Neuronal stem cell (in vitro differentiated cells): ENCODE measurements around the gene AFF3.

Experiments used
- DNase-seq: peaks from one replicate; pipeline ENCODE4 v3.0.0-alpha.2; 2013; ENCODE audit warnings: low spot score
- H2AFZ ChIP-seq: one replicate; pipeline ENCODE4 v1.6.1; 2013; ENCODE audit warnings: mild to moderate bottlenecking, low read length, inconsistent platforms
- H2AK5ac ChIP-seq: 2 replicates; pipeline ENCODE4 v1.6.1; 2013; ENCODE audit warnings: low read depth, mild to moderate bottlenecking, inconsistent platforms, low read length, moderate library complexity, mixed read lengths
- H2BK120ac ChIP-seq: 2 replicates; pipeline ENCODE4 v1.6.1; 2013; ENCODE audit warnings: low read depth, mild to moderate bottlenecking, inconsistent platforms, low read length, moderate library complexity, mixed read lengths
- H2BK12ac ChIP-seq: one replicate; pipeline ENCODE4 v1.6.1; 2013; ENCODE audit warnings: low read length, inconsistent platforms
- H2BK15ac ChIP-seq: 2 replicates; pipeline ENCODE4 v1.6.1; 2013; ENCODE audit warnings: mild to moderate bottlenecking, low read length, inconsistent platforms, mixed read lengths
- H2BK5ac ChIP-seq: one replicate; pipeline ENCODE4 v1.6.1; 2013; ENCODE audit warnings: inconsistent platforms, mild to moderate bottlenecking, low read length, moderate library complexity
- H3K14ac ChIP-seq: one replicate; pipeline ENCODE4 v1.6.1; 2013; ENCODE audit warnings: low read length, inconsistent platforms
- H3K18ac ChIP-seq: 2 replicates; pipeline ENCODE4 v1.6.1; 2013; ENCODE audit warnings: low read length, inconsistent platforms
- H3K23ac ChIP-seq: 2 replicates; pipeline ENCODE4 v1.6.1; 2013; ENCODE audit warnings: low read depth, mild to moderate bottlenecking, mixed read lengths, low read length, inconsistent platforms; ENCODE audit not compliant: poor library complexity
- H3K27ac ChIP-seq: replicated peaks from 3 replicates; pipeline ENCODE4 v1.5.1; 2013; ENCODE audit warnings: low read length, inconsistent platforms
- H3K27me3 ChIP-seq, 3 experiments: 2 replicates each; pipeline ENCODE4 v1.6.1; 2013; ENCODE audit warnings: low read length in 3 of 3, mild to moderate bottlenecking in 2 of 3, inconsistent platforms in 1 of 3, low read depth in 1 of 3, mixed read lengths in 1 of 3, moderate library complexity in 1 of 3; ENCODE audit not compliant: control insufficient read depth in 3 of 3, insufficient read depth in 3 of 3
- H3K36me3 ChIP-seq, 2 donors: replicated peaks in 1 of 2; 2 replicates each; pipeline ENCODE4 v1.6.1; 2013; ENCODE audit warnings: low read length in 2 of 2; ENCODE audit not compliant: control insufficient read depth in 2 of 2, insufficient read depth in 2 of 2
- H3K4ac ChIP-seq: 2 replicates; pipeline ENCODE4 v1.6.1; 2013; ENCODE audit warnings: inconsistent platforms, mild to moderate bottlenecking, low read length, moderate library complexity
- H3K4me1 ChIP-seq, 2 donors: 1 replicate in 1 of 2; 2 replicates in 1 of 2; pipeline ENCODE4 v1.6.1; 2013; ENCODE audit warnings: low read length in 2 of 2, low read depth in 1 of 2; ENCODE audit not compliant: control insufficient read depth in 2 of 2, insufficient read depth in 1 of 2
- H3K4me2 ChIP-seq: one replicate; pipeline ENCODE4 v1.6.1; 2013; ENCODE audit warnings: mild to moderate bottlenecking, low read length, inconsistent platforms; ENCODE audit not compliant: insufficient read depth, poor library complexity, severe bottlenecking
- H3K4me3 ChIP-seq, 2 donors: 2 replicates each; pipeline ENCODE4 v1.5.1; 2013; ENCODE audit warnings: low read length in 2 of 2, mild to moderate bottlenecking in 2 of 2, inconsistent platforms in 1 of 2, moderate library complexity in 1 of 2
- H3K79me1 ChIP-seq: one replicate; pipeline ENCODE4 v1.6.1; 2013; ENCODE audit warnings: low read depth, mild to moderate bottlenecking, inconsistent platforms, low read length, moderate library complexity
- H3K9ac ChIP-seq: one replicate; pipeline ENCODE4 v1.6.1; 2013; ENCODE audit warnings: mild to moderate bottlenecking, low read depth, low read length, inconsistent platforms; ENCODE audit not compliant: poor library complexity
- H3K9me3 ChIP-seq, 2 donors: replicated peaks in 1 of 2; 2 replicates each; pipeline versions ENCODE3 to v1.6.1; 2013; ENCODE audit warnings: low read length in 2 of 2, mild to moderate bottlenecking in 2 of 2, inconsistent platforms in 1 of 2, low read depth in 1 of 2, mixed read lengths in 1 of 2, moderate library complexity in 1 of 2; ENCODE audit not compliant: control insufficient read depth in 2 of 2, insufficient read depth in 1 of 2
- H4K8ac ChIP-seq: one replicate; pipeline ENCODE4 v1.6.1; 2013; ENCODE audit warnings: low read depth, mild to moderate bottlenecking, inconsistent platforms, low read length, moderate library complexity
- H4K91ac ChIP-seq: one replicate; pipeline ENCODE4 v1.6.1; 2013; ENCODE audit warnings: low read length, low read depth, mild to moderate bottlenecking, inconsistent platforms; ENCODE audit not compliant: poor library complexity
- WGBS, 2 donors: extraction: QIAGEN DNeasy Blood & Tissue Kit; methylation state at CpG; one replicate each; pipeline ENCODE4 v1.1.7; 2013; ENCODE audit warnings: missing lambda C conversion rate in 2 of 2, mixed read lengths in 1 of 2; ENCODE audit not compliant: insufficient read length in 2 of 2, insufficient replicate concordance in 1 of 2; ENCODE audit errors: extremely low coverage in 2 of 2; 5-methylcytosine and 5-hydroxymethylcytosine counted together

Gene AFF3

DNA sequence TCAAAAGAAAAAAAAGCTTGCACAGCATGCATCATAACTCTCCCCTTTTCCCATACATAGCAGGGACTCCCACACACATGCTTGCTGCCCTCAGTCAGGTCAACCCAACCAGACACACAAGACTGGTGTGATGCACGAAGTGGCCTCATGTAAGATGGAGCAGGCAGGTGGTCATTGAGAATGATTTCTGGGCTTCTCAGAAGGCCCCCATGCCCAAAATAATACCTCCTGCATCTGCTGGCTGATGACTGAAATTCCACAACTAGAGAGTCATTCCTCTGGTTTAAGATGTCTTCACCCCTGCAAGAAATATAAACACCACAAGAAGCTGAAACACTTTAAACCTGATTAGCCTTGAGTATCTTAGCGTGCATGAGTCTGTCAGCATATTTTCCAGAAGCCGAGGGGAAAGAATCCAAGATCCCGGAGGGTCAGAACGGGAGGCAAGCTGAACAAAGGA lies 131.1 kb downstream of the AFF3 start:
- Histone ChIP-seq H4K91ac (no peak overlapping the region), H2BK12ac (no peak overlapping the region), H2BK5ac (no peak overlapping the region), H3K18ac (no peak overlapping the region), H3K9ac (no peak overlapping the region), H3K27me3 (no peaks in the 10 kb centered on the region), H3K14ac (no peak overlapping the region), H2AK5ac (no peak overlapping the region), H3K27ac (no peak overlapping the region), H2AFZ (no peak overlapping the region), H3K4ac (no peak overlapping the region), H3K23ac (no peak overlapping the region), H2BK15ac (no peak overlapping the region), H3K79me1 (no peaks in the 10 kb centered on the region), H2BK120ac (no peak overlapping the region), H4K8ac (no peak overlapping the region), H3K4me1 (peaks cover 8 to 10% of the 10 kb centered on the region in 2 donors), H3K4me3 (no peak overlapping the region), H3K4me2 (no peak overlapping the region), H3K9me3 (peaks cover 0 to 7% of the 10 kb centered on the region in 2 donors), H3K36me3 (peaks cover 0 to 13% of the 10 kb centered on the region in 2 donors)
- no CpG with 5 or more reads among the region's 5 CpGs for WGBS, 2 donors
- no peak for DNase-seq

- no peak overlapping the region for H2AFZ ChIP-seq
- no peak overlapping the region for H3K18ac ChIP-seq
- no peak overlapping the region for H2BK5ac ChIP-seq
- H3K9me3 ChIP-seq = peaks cover 0 to under 1% of the 10 kb centered on the region in 2 donors
- no peaks in the 10 kb centered on the region for H3K79me1 ChIP-seq
- H2AK5ac ChIP-seq = no peak overlapping the region
- H4K91ac ChIP-seq = no peak overlapping the region
- H3K27ac ChIP-seq = no peak overlapping the region
- H3K14ac ChIP-seq = no peak overlapping the region
- H2BK12ac ChIP-seq = no peak overlapping the region
- H2BK120ac ChIP-seq = no peak overlapping the region
- H2BK15ac ChIP-seq = no peak overlapping the region
- no peak for DNase-seq
- H3K23ac ChIP-seq = no peak overlapping the region
- WGBS, 2 donors = no CpG with 5 or more reads among the region's 5 CpGs
- no peaks in the 10 kb centered on the region for H3K27me3 ChIP-seq
- H3K36me3 ChIP-seq = peaks cover 0 to 17% of the 10 kb centered on the region in 2 donors
- H3K4ac ChIP-seq = no peak overlapping the region
- H3K4me3 ChIP-seq = no peak overlapping the region
- H3K9ac ChIP-seq = no peak overlapping the region
- H4K8ac ChIP-seq = no peak overlapping the region
- no peak overlapping the region for H3K4me2 ChIP-seq
- H3K4me1 ChIP-seq = peaks cover 8 to 10% of the 10 kb centered on the region in 2 donors
These were observed 131.8 kb downstream of the AFF3 start for GRCh38 chr2:100010606-100011005.

- no peaks in the 10 kb centered on the region for H3K27me3 ChIP-seq
- DNase-seq = no peak
- H2AK5ac ChIP-seq = no peak overlapping the region
- no CpG with 5 or more reads among the region's 6 CpGs for WGBS, 2 donors
- no peak overlapping the region for H3K14ac ChIP-seq
- no peak overlapping the region for H2BK12ac ChIP-seq
- peaks cover 8 to 10% of the 10 kb centered on the region in 2 donors for H3K4me1 ChIP-seq
- H3K9ac ChIP-seq = no peak overlapping the region
- no peak overlapping the region for H3K23ac ChIP-seq
- no peak overlapping the region for H3K27ac ChIP-seq
- no peak overlapping the region for H2BK15ac ChIP-seq
- no peak overlapping the region for H3K4ac ChIP-seq
- H2BK120ac ChIP-seq = no peak overlapping the region
- H3K36me3 ChIP-seq = peaks cover 0 to 17% of the 10 kb centered on the region in 2 donors
- no peak overlapping the region for H4K8ac ChIP-seq
- H4K91ac ChIP-seq = no peak overlapping the region
- no peak overlapping the region for H3K4me3 ChIP-seq
- H3K4me2 ChIP-seq = no peak overlapping the region
- H3K79me1 ChIP-seq = no peaks in the 10 kb centered on the region
- no peaks in the 10 kb centered on the region for H3K9me3 ChIP-seq
- H2AFZ ChIP-seq = no peak overlapping the region
- H3K18ac ChIP-seq = peak overlapping the region; percentile 1
- no peak overlapping the region for H2BK5ac ChIP-seq
These were observed 132.6 kb downstream of the AFF3 start for GRCh38 chr2:100009743-100010142.

GRCh38 chr2:100008956-100009355 lies 133.4 kb downstream of the AFF3 start:
- no CpG with 5 or more reads among the region's 2 CpGs for WGBS, 2 donors
- Histone ChIP-seq H2BK5ac (no peak overlapping the region), H2AK5ac (no peak overlapping the region), H3K9me3 (no peaks in the 10 kb centered on the region), H2BK12ac (no peak overlapping the region), H3K79me1 (no peaks in the 10 kb centered on the region), H3K27me3 (no peaks in the 10 kb centered on the region), H3K36me3 (peaks cover 0 to 17% of the 10 kb centered on the region in 2 donors), H4K8ac (no peak overlapping the region), H3K4me3 (no peak overlapping the region), H2BK120ac (no peak overlapping the region), H3K14ac (no peak overlapping the region), H3K4ac (no peak overlapping the region), H2AFZ (no peak overlapping the region), H4K91ac (no peak overlapping the region), H3K4me2 (no peak overlapping the region), H3K9ac (no peak overlapping the region), H3K4me1 (peaks cover 5% of the 10 kb centered on the region in 2 donors), H3K18ac (no peak overlapping the region), H2BK15ac (no peak overlapping the region), H3K27ac (no peak overlapping the region), H3K23ac (no peak overlapping the region)
- DNase-seq = no peak
